Smooth muscle cell (in vitro differentiated cells): Measurements from ENCODE around the gene GALR3. TPM values are rescaled to one million over a fixed set of nuclear protein-coding genes. Genes with fewer than 3 reads are reported as not detected.

ENCODE experiments used
- DNase-seq: peaks from one replicate; lab custom pipeline; 2025; ENCODE audit not compliant: unreplicated experiment; lab: John Stamatoyannopoulos, UW
- H2AFZ ChIP-seq: fragments of 200-600 bp; sonication (generic); 2 replicates; pipeline ENCODE4 v1.6.0; 2016; ENCODE audit warnings: antibody characterized with exemption, low read depth, mild to moderate bottlenecking
- H3F3A ChIP-seq: fragments of 200-600 bp; sonication (generic); 2 replicates; pipeline ENCODE4 v1.6.0; 2017; ENCODE audit warnings: antibody characterized with exemption, low read depth
- H3K27ac ChIP-seq: fragments of 200-600 bp; sonication (generic); 2 replicates; pipeline ENCODE4 v1.5.1; 2016; ENCODE audit warnings: low read depth, mild to moderate bottlenecking
- H3K27me3 ChIP-seq: fragments of 200-600 bp; sonication (generic); 2 replicates; pipeline ENCODE4 v1.6.1; 2016; ENCODE audit warnings: low read depth, mild to moderate bottlenecking
- H3K36me3 ChIP-seq: fragments of 200-600 bp; sonication (generic); 2 replicates; pipeline ENCODE4 v1.5.1; 2016; ENCODE audit warnings: low read depth
- H3K4me1 ChIP-seq: fragments of 200-600 bp; sonication (generic); 2 replicates; pipeline ENCODE4 v1.5.1; 2016; ENCODE audit warnings: low read depth
- H3K4me2 ChIP-seq: fragments of 200-600 bp; sonication (generic); 2 replicates; pipeline ENCODE4 v1.6.0; 2016; ENCODE audit warnings: mild to moderate bottlenecking
- H3K4me3 ChIP-seq: fragments of 200-600 bp; sonication (generic); 2 replicates; pipeline ENCODE4 v1.5.1; 2016; ENCODE audit warnings: mild to moderate bottlenecking
- H3K79me2 ChIP-seq: fragments of 200-600 bp; sonication (generic); 2 replicates; pipeline ENCODE4 v1.6.0; 2016; ENCODE audit warnings: low read depth, mild to moderate bottlenecking
- H3K9ac ChIP-seq: fragments of 200-600 bp; sonication (generic); 2 replicates; pipeline ENCODE4 v1.6.0; 2016; ENCODE audit warnings: low read depth
- H3K9me3 ChIP-seq: fragments of 200-600 bp; sonication (generic); replicated peaks from 2 replicates; pipeline ENCODE4 v1.5.1; 2016; ENCODE audit warnings: low read depth
- H4K20me1 ChIP-seq: fragments of 200-600 bp; sonication (generic); 2 replicates; pipeline ENCODE4 v1.6.0; 2016; ENCODE audit warnings: low read depth
- CTCF ChIP-seq: fragments of 200-600 bp; sonication (generic); IDR thresholded peaks from 2 replicates; pipeline ENCODE4 v1.5.1; 2017; ENCODE audit warnings: borderline replicate concordance, mild to moderate bottlenecking, antibody characterized with exemption; ENCODE audit not compliant: insufficient read depth, poor library complexity, severe bottlenecking
- WGBS: methylation state at CpG from one replicate; pipeline ENCODE4 v1.1.7; 2016; ENCODE audit warnings: low lambda C conversion rate; 5-methylcytosine and 5-hydroxymethylcytosine counted together
- polyA plus RNA-seq: library from polyadenylated mRNA; unstranded; fragments of >200 nt; fragmentation: Nextera tagmentation; extraction: Ambion mirVana; gene quantifications from 2 replicates; pipeline ENCODE4 v1.2.1, GENCODE V29; 2016
- total RNA-seq: library from RNA; depleted of rRNA; stranded (reverse); fragments of >200 nt; gene quantifications from 2 replicates; pipeline ENCODE4 v1.2.3, GENCODE V29; 2014

Gene GALR3
- total and polyA plus RNA-seq, 2 experiments from 2014 or later: not detected

- peak overlapping the region; percentile 24 for H3K4me3 ChIP-seq
- H3K9me3 ChIP-seq: no peaks in the 10 kb centered on the region
- DNase-seq: no peak
- no peak overlapping the region for H3K9ac ChIP-seq
- no peaks in the 10 kb centered on the region for H4K20me1 ChIP-seq
- peak overlapping the region; percentile 76 for H3K4me2 ChIP-seq
- H3K36me3 ChIP-seq: no peaks in the 10 kb centered on the region
- 12% methylated on average over 112 of the region's 135 CpGs for WGBS
- H3K27me3 ChIP-seq: peaks cover 47% of the 10 kb centered on the region
- no peak overlapping the region for H2AFZ ChIP-seq
- no peaks in the 10 kb centered on the region for H3K4me1 ChIP-seq
- no peak overlapping the region for H3K27ac ChIP-seq
- no peaks in the 10 kb centered on the region for H3F3A ChIP-seq
- H3K79me2 ChIP-seq: no peaks in the 10 kb centered on the region
- no peak for TF ChIP-seq CTCF
These were observed 1.8 kb downstream of the GALR3 start for GRCh38 chr22:37824674-37825641.

- no peaks in the 10 kb centered on the region for H3K9me3 ChIP-seq
- no peaks in the 10 kb centered on the region for H4K20me1 ChIP-seq
- DNase-seq: no peak
- 87% methylated on average over 9 of the region's 9 CpGs for WGBS
- H3K27ac ChIP-seq: no peak overlapping the region
- H3F3A ChIP-seq: no peaks in the 10 kb centered on the region
- H3K4me3 ChIP-seq: no peak overlapping the region
- H3K9ac ChIP-seq: no peak overlapping the region
- no peak for TF ChIP-seq CTCF
- H2AFZ ChIP-seq: no peak overlapping the region
- peaks cover 32% of the 10 kb centered on the region for H3K27me3 ChIP-seq
- H3K36me3 ChIP-seq: no peaks in the 10 kb centered on the region
- no peaks in the 10 kb centered on the region for H3K79me2 ChIP-seq
- no peak overlapping the region for H3K4me2 ChIP-seq
- no peaks in the 10 kb centered on the region for H3K4me1 ChIP-seq
These were observed 3.9 kb downstream of the GALR3 start for GRCh38 chr22:37827056-37827455.

GRCh38 chr22:37830093-37830842, 7.1 kb downstream of the GALR3 start:
- no peaks in the 10 kb centered on the region for H3K4me1 ChIP-seq
- no peak for TF ChIP-seq CTCF
- H3K27ac ChIP-seq: no peak overlapping the region
- no peak for DNase-seq
- no peaks in the 10 kb centered on the region for H3K79me2 ChIP-seq
- H3K4me3 ChIP-seq: no peak overlapping the region
- H3K4me2 ChIP-seq: no peak overlapping the region
- no peaks in the 10 kb centered on the region for H3F3A ChIP-seq
- H2AFZ ChIP-seq: no peak overlapping the region
- H3K9me3 ChIP-seq: no peaks in the 10 kb centered on the region
- H3K27me3 ChIP-seq: peaks cover 5% of the 10 kb centered on the region
- H3K9ac ChIP-seq: no peak overlapping the region
- H4K20me1 ChIP-seq: no peaks in the 10 kb centered on the region
- WGBS: 85% methylated on average over 12 of the region's 14 CpGs
- H3K36me3 ChIP-seq: no peaks in the 10 kb centered on the region
